Naive thymus-derived CD8-positive, alpha-beta T cell (primary cell): ENCODE measurements around the gene THAP8. TPM values are rescaled to one million over a fixed set of nuclear protein-coding genes. Genes with fewer than 3 reads are reported as not detected.
"Not testable (repeated sequence)": the region's sequence is repeated elsewhere in the genome, so short reads cannot be mapped to it uniquely, and the experiment has no call there.

ENCODE experiments used
- ATAC-seq, 2 donors: fragments of 150-1000 bp; cut with Tn5 transposase in 1 of 2; sonication (Bioruptor Pico), chemical (Tn5 transposase) in 1 of 2; 1 replicate in 1 of 2; 2 replicates in 1 of 2; pipeline ENCODE4 v1.10.0; 2021; ENCODE audit warnings: mild to moderate bottlenecking in 2 of 2, moderate library complexity in 2 of 2
- POLR2A ChIA-PET: fragments of 350-600 bp; sonication (Branson Sonifier 250); formaldehyde crosslinking; loops from one replicate; lab custom pipeline; 2021; ENCODE audit warnings: antibody characterized with exemption; lab: Charles Lee
- DNase-seq, 10 donors: peaks; one replicate each; pipeline versions ENCODE4 v3.0.0 to v3.0.0-alpha.2; 2020 to 2022
- H3K27ac Mint-ChIP-seq, 10 donors: one replicate each; pipeline ENCODE4 v1.8.0; 2020 to 2022; ENCODE audit warnings: mild to moderate bottlenecking in 10 of 10, mixed read lengths in 10 of 10, moderate library complexity in 4 of 10, inconsistent platforms in 1 of 10
- H3K27me3 Mint-ChIP-seq, 5 donors: one replicate each; pipeline ENCODE4 v1.8.0; 2021 to 2022; ENCODE audit warnings: mixed read lengths in 5 of 5
- H3K36me3 Mint-ChIP-seq, 3 donors: one replicate each; pipeline ENCODE4 v1.8.0; 2020 to 2022; ENCODE audit warnings: mixed read lengths in 3 of 3, mild to moderate bottlenecking in 2 of 3, inconsistent platforms in 1 of 3
- H3K4me1 Mint-ChIP-seq, 4 donors: one replicate each; pipeline ENCODE4 v1.8.0; 2021 to 2022; ENCODE audit warnings: mixed read lengths in 4 of 4
- H3K4me3 Mint-ChIP-seq, 10 donors: one replicate each; pipeline ENCODE4 v1.8.0; 2020 to 2022; ENCODE audit warnings: mild to moderate bottlenecking in 10 of 10, mixed read lengths in 10 of 10, moderate library complexity in 6 of 10, inconsistent platforms in 1 of 10
- H3K9me3 Mint-ChIP-seq, 9 donors: one replicate each; pipeline ENCODE4 v1.8.0; 2020 to 2022; ENCODE audit warnings: mixed read lengths in 9 of 9, mild to moderate bottlenecking in 3 of 9, inconsistent platforms in 1 of 9, moderate library complexity in 1 of 9
- polyA plus RNA-seq, 3 donors: library from polyadenylated mRNA; unstranded; fragments of 300-500 nt; fragmentation: Illumina TruSeq; gene quantifications; one replicate each; pipeline ENCODE4 v1.2.3, GENCODE V29; 2021
- total RNA-seq, 8 experiments: library from RNA in 2 of 8; stranded (reverse) in 2 of 8; gene quantifications; one replicate each; pipeline ENCODE4 v1.2.3 and lab custom pipeline; 2021 to 2026

THAP8 gene
- total and polyA plus RNA-seq, 5 experiments from 2014 or later = 2.4 to 7.2 (median 4.6) TPM

DNA sequence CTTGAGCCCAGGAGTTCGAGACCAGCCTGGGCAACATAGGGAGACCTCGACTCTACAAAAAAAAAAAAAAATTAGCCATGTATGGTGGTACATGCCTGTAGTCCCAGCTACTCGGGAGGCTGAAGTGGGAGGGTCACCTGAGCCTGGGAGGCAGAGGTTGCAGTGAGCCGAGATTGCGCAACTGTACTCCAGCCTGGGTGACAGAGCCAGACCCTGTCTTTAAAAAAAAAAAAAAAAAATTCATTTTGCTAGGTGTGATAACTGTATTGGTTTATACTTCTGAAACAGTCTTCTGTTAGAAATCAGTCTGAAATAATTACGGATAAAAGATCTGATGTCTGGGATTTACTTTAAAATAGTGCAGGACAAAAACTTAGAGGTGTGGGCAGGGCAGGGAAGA is 13.0 kb downstream of the THAP8 start:
- H3K9me3 Mint-ChIP-seq, POLR2A ChIA-PET, DNase-seq, H3K27me3 Mint-ChIP-seq, H3K27ac Mint-ChIP-seq, ATAC-seq, H3K4me3 Mint-ChIP-seq: not testable (repeated sequence)
- Mint-ChIP-seq H3K4me1 (peaks cover 8 to 12% (median 10%) of the 10 kb centered on the region in 4 donors), H3K36me3 (peaks cover 0 to 35% (median 5%) of the 10 kb centered on the region in 3 donors)

DNA sequence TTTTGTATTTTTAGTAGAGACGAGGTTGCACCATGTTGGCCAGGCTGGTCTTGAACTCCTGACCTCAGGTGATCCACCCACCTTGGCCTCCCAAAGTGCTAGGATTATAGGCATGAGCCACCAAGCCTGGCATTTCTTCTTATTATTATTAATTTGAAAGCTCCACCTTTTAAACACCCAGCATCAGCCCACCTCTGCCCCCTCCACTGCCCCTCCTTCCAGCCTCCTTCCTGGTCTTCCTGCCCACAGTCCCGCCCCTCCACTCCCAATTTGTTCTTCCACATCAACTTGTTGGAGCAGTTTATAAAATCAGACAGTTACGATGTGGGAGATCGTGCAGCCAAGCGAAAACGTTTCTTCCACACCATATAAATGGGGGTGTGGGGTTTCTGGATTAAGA is 13.6 kb downstream of the THAP8 start:
- POLR2A ChIA-PET = no interaction called here
- no peak overlapping the region for H3K4me3 Mint-ChIP-seq
- no peak overlapping the region for H3K27ac Mint-ChIP-seq
- peaks cover 13 to 18% (median 14%) of the 10 kb centered on the region in 4 donors for H3K4me1 Mint-ChIP-seq
- no peaks in the 10 kb centered on the region for H3K27me3 Mint-ChIP-seq
- ATAC-seq (no peak), DNase-seq (no peak)
- no peaks in the 10 kb centered on the region for H3K9me3 Mint-ChIP-seq
- peaks cover 0 to 38% (median 2%) of the 10 kb centered on the region in 3 donors for H3K36me3 Mint-ChIP-seq

GRCh38 chr19:36032251-36033104 is 21.6 kb downstream of the THAP8 start, which contains the start of gene CLIP3:
TSS of gene CLIP3 (minus strand) at chr19:36032873. CDS start at chr19:36032357, 516 bp downstream.
- Mint-ChIP-seq H3K9me3 (no peaks in the 10 kb centered on the region), H3K4me3 (peak within 1 kb of the TSS; percentile 32 to 84 (median 65)), H3K27ac (peak within 1 kb of the TSS in 6 of 10 donors; percentile 32 to 78 (median 66)), H3K27me3 (peaks cover 0 to 3% (median 0%) of the 10 kb centered on the region in 5 donors), H3K36me3 (peaks cover 0 to 20% (median 7%) of the 10 kb centered on the region in 3 donors), H3K4me1 (peaks cover 22 to 42% (median 34%) of the 10 kb centered on the region in 4 donors)
- POLR2A ChIA-PET = no interaction called here
- peak; percentile 33 to 64 for ATAC-seq
- peak in 8 of 10 donors; percentile 29 to 69 (median 44) for DNase-seq

- DNase-seq = no peak
- Mint-ChIP-seq H3K9me3 (no peaks in the 10 kb centered on the region), H3K4me3 (peak overlapping the region in 2 of 10 donors; percentile 4 to 22), H3K36me3 (peaks cover 0 to 17% (median 11%) of the 10 kb centered on the region in 3 donors), H3K4me1 (peaks cover 17 to 34% (median 24%) of the 10 kb centered on the region in 4 donors), H3K27ac (peak overlapping the region in 2 of 10 donors; percentile 47 to 52), H3K27me3 (peaks cover 0 to 3% (median 0%) of the 10 kb centered on the region in 5 donors)
- POLR2A ChIA-PET = interaction anchor here (0.5 kb wide), 1 partner anchor 730 kb away, joined by 3 read pairs; no protein-coding TSS in a partner anchor
- no peak for ATAC-seq
These were observed 22.8 kb downstream of the THAP8 start for GRCh38 chr19:36031308-36031707.

GRCh38 chr19:36030264-36031148 is 23.6 kb downstream of the THAP8 start:
- ATAC-seq = no peak
- peaks cover 0 to 14% (median 12%) of the 10 kb centered on the region in 3 donors for H3K36me3 Mint-ChIP-seq
- no peak for DNase-seq
- peaks cover 13 to 29% (median 19%) of the 10 kb centered on the region in 4 donors for H3K4me1 Mint-ChIP-seq
- POLR2A ChIA-PET = interaction anchor here (0.5 to 0.6 kb wide), 2 partner anchors 20 to 729 kb away, joined by 3 read pairs; no protein-coding TSS in a partner anchor
- H3K27me3 Mint-ChIP-seq = peaks cover 0 to 3% (median 0%) of the 10 kb centered on the region in 5 donors
- H3K4me3 Mint-ChIP-seq = peak overlapping the region in 1 of 10 donors; percentile 17
- H3K27ac Mint-ChIP-seq = peak overlapping the region in 2 of 10 donors; percentile 34 to 70
- no peaks in the 10 kb centered on the region for H3K9me3 Mint-ChIP-seq

DNA sequence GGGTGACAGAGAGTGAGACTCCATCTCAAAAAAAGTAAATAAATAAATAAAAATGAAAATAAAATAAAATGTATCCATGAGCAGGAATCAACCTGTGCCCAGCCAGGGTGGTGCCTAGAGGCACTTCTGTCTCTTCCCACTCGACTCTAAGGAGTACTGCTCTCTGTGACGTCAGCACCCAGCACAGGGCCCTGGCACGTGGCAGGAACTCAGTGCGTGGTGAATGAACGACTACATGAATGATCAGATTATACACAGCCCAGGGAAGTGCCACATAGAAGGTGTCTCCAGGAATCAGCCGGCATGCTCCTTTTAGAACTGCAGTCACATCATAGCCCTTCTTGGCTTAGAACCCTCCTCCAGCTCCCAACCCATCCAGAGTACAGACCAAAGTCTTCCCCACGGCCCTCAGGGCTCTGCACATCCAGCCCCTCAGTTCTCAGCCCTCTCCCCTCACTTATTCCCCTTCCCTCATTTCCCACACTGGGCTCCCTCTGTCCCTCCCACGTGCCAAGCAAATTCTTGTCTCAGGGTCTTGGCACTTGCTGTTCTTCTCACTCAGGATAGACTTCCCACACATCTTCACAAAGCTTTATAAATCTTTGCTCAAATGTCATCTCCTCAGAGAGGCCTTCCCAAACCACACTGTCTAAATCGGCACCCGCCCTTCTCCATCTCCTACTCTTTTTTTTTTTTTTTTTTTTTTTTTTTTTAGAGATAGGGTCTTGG is 25.6 kb downstream of the THAP8 start:
- no peak overlapping the region for H3K4me3 Mint-ChIP-seq
- DNase-seq (no peak), ATAC-seq (no peak)
- POLR2A ChIA-PET = no interaction called here
- H3K4me1 Mint-ChIP-seq = peaks cover 5 to 15% (median 10%) of the 10 kb centered on the region in 4 donors
- H3K27me3 Mint-ChIP-seq = peaks cover 0 to 3% (median 0%) of the 10 kb centered on the region in 5 donors
- H3K36me3 Mint-ChIP-seq = peaks cover 0 to 15% (median 15%) of the 10 kb centered on the region in 3 donors
- H3K9me3 Mint-ChIP-seq = no peaks in the 10 kb centered on the region
- peak overlapping the region in 3 of 10 donors; percentile 62 to 82 (median 76) for H3K27ac Mint-ChIP-seq

GRCh38 chr19:36027696-36028095 is 26.4 kb downstream of the THAP8 start:
- POLR2A ChIA-PET = no interaction called here
- H3K4me1 Mint-ChIP-seq = peaks cover 4 to 11% (median 5%) of the 10 kb centered on the region in 4 donors

DNA sequence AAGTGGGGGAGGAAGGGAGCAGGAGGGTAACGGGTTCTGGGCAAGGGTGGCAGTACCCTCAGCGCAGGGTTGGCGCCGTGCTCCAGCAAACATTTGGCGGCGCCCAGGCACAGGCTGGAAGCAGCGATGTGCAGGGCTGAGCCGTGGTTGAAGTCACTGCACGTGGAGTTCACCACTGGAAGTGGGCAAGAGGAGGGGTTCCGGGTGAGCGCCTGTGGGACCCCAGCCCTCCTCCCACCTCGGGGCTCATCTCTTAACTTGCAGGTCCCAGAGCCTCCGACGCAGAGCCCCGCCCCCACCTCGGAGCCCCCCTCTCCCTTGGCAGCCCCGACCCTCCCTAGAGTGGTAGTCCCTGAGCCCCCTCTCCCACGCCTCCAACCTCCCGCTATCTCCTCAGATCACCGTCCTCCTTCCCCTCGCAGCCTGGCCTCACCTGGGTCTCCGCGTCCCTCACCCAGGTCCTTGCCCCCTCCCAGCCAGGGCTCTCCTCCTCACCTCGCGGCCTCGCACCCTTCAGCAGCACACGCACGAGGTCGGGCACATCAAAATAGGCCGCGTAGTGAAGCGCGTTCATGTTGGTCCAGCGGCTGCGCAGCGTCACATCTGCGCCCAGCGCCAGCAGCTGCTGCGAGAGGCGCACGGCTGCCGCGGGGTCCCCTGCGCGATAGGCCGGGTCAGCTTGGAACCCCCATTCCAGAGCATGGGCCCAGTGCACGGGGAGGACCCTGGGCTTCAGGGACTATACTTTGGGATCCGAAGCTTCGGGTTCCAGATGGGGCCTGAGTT is 27.8 kb downstream of the THAP8 start:
- Mint-ChIP-seq H3K27me3 (no peaks in the 10 kb centered on the region), H3K4me3 (no peak overlapping the region)
- no peak for ATAC-seq

More at GRCh38 chr19:36027696-36028095, 26.4 kb downstream of the THAP8 start:
- H3K9me3 Mint-ChIP-seq = no peaks in the 10 kb centered on the region
- peaks cover 0 to 3% (median 0%) of the 10 kb centered on the region in 5 donors for H3K27me3 Mint-ChIP-seq
- peaks cover 0 to 21% (median 20%) of the 10 kb centered on the region in 3 donors for H3K36me3 Mint-ChIP-seq
- DNase-seq (no peak), ATAC-seq (no peak)
- peak overlapping the region in 1 of 10 donors; percentile 27 for H3K27ac Mint-ChIP-seq
- no peak overlapping the region for H3K4me3 Mint-ChIP-seq

GRCh38 chr19:36025541-36025940 is 28.5 kb downstream of the THAP8 start:
- POLR2A ChIA-PET = no interaction called here

More for the DNA sequence above, 27.8 kb downstream of the THAP8 start:
- Mint-ChIP-seq H3K9me3 (no peaks in the 10 kb centered on the region), H3K27ac (no peak overlapping the region), H3K4me1 (peaks cover 0 to 5% (median 0%) of the 10 kb centered on the region in 4 donors), H3K36me3 (peaks cover 0 to 31% (median 20%) of the 10 kb centered on the region in 3 donors)
- DNase-seq = no peak
- POLR2A ChIA-PET = no interaction called here

GRCh38 chr19:36023432-36023831 is 30.7 kb downstream of the THAP8 start:
- Mint-ChIP-seq H3K27me3 (no peaks in the 10 kb centered on the region), H3K36me3 (peaks cover 0 to 26% (median 14%) of the 10 kb centered on the region in 3 donors), H3K4me3 (no peak overlapping the region), H3K9me3 (no peaks in the 10 kb centered on the region), H3K4me1 (no peaks in the 10 kb centered on the region), H3K27ac (peak overlapping the region in 1 of 10 donors; percentile 72)
- ATAC-seq (no peak), DNase-seq (no peak)
- POLR2A ChIA-PET = no interaction called here

More at GRCh38 chr19:36025541-36025940, 28.5 kb downstream of the THAP8 start:
- H3K4me3 Mint-ChIP-seq = no peak overlapping the region
- H3K4me1 Mint-ChIP-seq = peaks cover 0 to 3% (median 0%) of the 10 kb centered on the region in 4 donors
- no peak overlapping the region for H3K27ac Mint-ChIP-seq
- H3K36me3 Mint-ChIP-seq = peaks cover 0 to 32% (median 18%) of the 10 kb centered on the region in 3 donors
- H3K27me3 Mint-ChIP-seq = no peaks in the 10 kb centered on the region
- H3K9me3 Mint-ChIP-seq = no peaks in the 10 kb centered on the region
- DNase-seq (no peak), ATAC-seq (no peak)
